A673 (cell line): ENCODE data around the gene SLCO2A1.

Experiments used
- EZH2 ChIP-seq: fragments of 200-600 bp; sonication (generic); IDR thresholded peaks from 2 replicates; pipeline ENCODE4 v1.6.1; 2017; ENCODE audit warnings: borderline replicate concordance, low read depth, mild to moderate bottlenecking, mixed read lengths, antibody characterized with exemption, low read length; ENCODE audit not compliant: poor library complexity, severe bottlenecking
- TF ChIP-seq, protein P1 (sequence below): fragments of 300-800, 200-600 bp; sonication (generic); conservative IDR thresholded peaks from 2 replicates; pipeline ENCODE4 v1.5.1; 2017; ENCODE audit warnings: low read depth, mild to moderate bottlenecking, antibody characterized with exemption, low read length, moderate library complexity, mixed read lengths

DNA sequence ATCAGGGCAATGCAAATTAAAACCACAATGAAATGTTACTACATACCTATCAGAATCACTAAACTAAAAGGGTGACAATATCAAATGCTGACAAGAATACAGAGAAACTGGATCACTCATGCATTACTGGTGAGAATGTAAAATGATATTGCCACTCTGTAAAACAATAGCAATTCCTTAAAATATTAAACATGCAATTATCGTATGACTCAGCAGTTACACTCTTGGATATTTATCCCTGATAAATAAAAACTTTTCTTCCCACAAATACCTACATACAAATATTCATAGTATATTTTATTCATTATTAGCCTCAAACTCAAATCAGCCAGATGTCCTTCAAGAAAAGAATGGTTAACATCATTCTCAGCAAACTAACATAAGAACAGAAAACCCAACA, 108.1 kb downstream of the SLCO2A1 start:
- TF ChIP-seq, protein P1, sequence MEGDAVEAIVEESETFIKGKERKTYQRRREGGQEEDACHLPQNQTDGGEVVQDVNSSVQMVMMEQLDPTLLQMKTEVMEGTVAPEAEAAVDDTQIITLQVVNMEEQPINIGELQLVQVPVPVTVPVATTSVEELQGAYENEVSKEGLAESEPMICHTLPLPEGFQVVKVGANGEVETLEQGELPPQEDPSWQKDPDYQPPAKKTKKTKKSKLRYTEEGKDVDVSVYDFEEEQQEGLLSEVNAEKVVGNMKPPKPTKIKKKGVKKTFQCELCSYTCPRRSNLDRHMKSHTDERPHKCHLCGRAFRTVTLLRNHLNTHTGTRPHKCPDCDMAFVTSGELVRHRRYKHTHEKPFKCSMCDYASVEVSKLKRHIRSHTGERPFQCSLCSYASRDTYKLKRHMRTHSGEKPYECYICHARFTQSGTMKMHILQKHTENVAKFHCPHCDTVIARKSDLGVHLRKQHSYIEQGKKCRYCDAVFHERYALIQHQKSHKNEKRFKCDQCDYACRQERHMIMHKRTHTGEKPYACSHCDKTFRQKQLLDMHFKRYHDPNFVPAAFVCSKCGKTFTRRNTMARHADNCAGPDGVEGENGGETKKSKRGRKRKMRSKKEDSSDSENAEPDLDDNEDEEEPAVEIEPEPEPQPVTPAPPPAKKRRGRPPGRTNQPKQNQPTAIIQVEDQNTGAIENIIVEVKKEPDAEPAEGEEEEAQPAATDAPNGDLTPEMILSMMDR = no peak
- TF ChIP-seq EZH2 = no peak
